ENCODE measurements around the gene CFAP52.

DNA sequence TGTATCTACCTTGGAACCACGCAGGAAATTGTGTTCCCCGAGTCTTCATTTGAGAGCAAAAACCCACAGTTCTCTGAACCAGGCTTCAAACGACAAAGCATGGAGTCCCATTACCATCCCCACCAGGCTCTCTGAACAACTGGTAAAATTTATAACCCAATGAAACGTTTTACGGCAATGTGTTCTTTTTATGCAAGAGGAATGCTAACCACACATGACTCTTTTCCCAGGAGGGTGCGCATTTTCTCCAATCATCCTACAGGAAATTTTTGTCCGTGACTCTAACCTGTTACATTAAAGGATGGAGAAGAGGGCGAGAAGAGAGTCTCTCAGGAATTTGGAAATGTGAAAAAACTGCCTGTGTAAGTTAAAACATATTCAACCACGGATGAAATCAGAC, 18.6 kb upstream of the CFAP52 start:
- TF ChIP-seq, protein P1, sequence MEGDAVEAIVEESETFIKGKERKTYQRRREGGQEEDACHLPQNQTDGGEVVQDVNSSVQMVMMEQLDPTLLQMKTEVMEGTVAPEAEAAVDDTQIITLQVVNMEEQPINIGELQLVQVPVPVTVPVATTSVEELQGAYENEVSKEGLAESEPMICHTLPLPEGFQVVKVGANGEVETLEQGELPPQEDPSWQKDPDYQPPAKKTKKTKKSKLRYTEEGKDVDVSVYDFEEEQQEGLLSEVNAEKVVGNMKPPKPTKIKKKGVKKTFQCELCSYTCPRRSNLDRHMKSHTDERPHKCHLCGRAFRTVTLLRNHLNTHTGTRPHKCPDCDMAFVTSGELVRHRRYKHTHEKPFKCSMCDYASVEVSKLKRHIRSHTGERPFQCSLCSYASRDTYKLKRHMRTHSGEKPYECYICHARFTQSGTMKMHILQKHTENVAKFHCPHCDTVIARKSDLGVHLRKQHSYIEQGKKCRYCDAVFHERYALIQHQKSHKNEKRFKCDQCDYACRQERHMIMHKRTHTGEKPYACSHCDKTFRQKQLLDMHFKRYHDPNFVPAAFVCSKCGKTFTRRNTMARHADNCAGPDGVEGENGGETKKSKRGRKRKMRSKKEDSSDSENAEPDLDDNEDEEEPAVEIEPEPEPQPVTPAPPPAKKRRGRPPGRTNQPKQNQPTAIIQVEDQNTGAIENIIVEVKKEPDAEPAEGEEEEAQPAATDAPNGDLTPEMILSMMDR (IDR thresholded peaks at IDR 0.05) = no peak
- TF ChIP-seq POLR2A (IDR thresholded peaks at IDR 0.05) = no peak

Data from Peyer's patch (tissue), 4 donors.